Mononuclear cell (primary cell): ENCODE measurements around the gene GALNT18. TPM values are rescaled to one million over a fixed set of nuclear protein-coding genes. Genes with fewer than 3 reads are reported as not detected.

Source experiments
- H3K27me3 ChIP-seq: 2 replicates; pipeline ENCODE4 v1.6.0; 2011; ENCODE audit warnings: low read length, control low read depth; ENCODE audit not compliant: insufficient read depth
- H3K4me1 ChIP-seq: 2 replicates; pipeline ENCODE4 v1.5.1; 2011; ENCODE audit warnings: mild to moderate bottlenecking, low read length, control low read depth; ENCODE audit not compliant: insufficient read depth
- H3K4me3 ChIP-seq: 2 replicates; pipeline ENCODE4 v1.5.1; 2011; ENCODE audit warnings: mild to moderate bottlenecking, low read length, moderate library complexity
- H3K9me3 ChIP-seq: 2 replicates; pipeline ENCODE4 v1.5.1; 2011; ENCODE audit warnings: low read depth, mild to moderate bottlenecking, control low read depth, low read length
- total RNA-seq: library from RNA; depleted of rRNA; stranded (reverse); fragments of >200 nt; gene quantifications from one replicate; pipeline ENCODE4 v1.2.3, GENCODE V29; 2012

Gene GALNT18
- total RNA-seq, 1 donor = 0.21 TPM

DNA sequence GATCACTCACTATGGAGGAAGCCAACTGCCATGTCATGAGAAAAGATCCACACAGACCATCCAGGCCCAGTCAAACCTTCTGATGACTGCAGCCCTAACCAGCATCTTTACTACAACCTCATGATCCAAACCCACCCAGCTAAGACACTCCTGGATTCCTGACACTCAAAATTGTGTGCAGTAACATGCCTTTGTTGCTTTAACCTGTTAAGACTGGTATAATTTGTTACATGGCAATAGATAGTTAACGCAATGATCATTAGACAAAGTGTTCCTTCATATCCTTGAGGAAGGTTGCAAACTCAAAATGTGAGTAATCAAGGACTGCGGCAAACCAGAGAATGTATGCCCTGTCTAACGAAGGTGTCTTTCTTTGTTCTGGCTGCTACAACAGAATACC lies 221.7 kb downstream of the GALNT18 start:
- no peaks in the 10 kb centered on the region for H3K9me3 ChIP-seq
- H3K4me3 ChIP-seq = no peak overlapping the region
- no peaks in the 10 kb centered on the region for H3K4me1 ChIP-seq
- H3K27me3 ChIP-seq = peaks cover 3% of the 10 kb centered on the region

- no peaks in the 10 kb centered on the region for H3K4me1 ChIP-seq
- peaks cover 3% of the 10 kb centered on the region for H3K27me3 ChIP-seq
- no peaks in the 10 kb centered on the region for H3K9me3 ChIP-seq
- no peak overlapping the region for H3K4me3 ChIP-seq
Observed at GRCh38 chr11:11397781-11398180, 224.0 kb downstream of the GALNT18 start.

- H3K27me3 ChIP-seq = peaks cover 3% of the 10 kb centered on the region
- H3K9me3 ChIP-seq = no peaks in the 10 kb centered on the region
Observed at GRCh38 chr11:11397036-11397415, 224.8 kb downstream of the GALNT18 start.

GRCh38 chr11:11396301-11397035 lies 225.3 kb downstream of the GALNT18 start:
- Histone ChIP-seq H3K9me3 (no peaks in the 10 kb centered on the region), H3K4me3 (no peak overlapping the region), H3K4me1 (no peaks in the 10 kb centered on the region), H3K27me3 (peaks cover 3% of the 10 kb centered on the region)

More at GRCh38 chr11:11397036-11397415, 224.8 kb downstream of the GALNT18 start:
- Histone ChIP-seq H3K4me3 (no peak overlapping the region), H3K4me1 (no peaks in the 10 kb centered on the region)

DNA sequence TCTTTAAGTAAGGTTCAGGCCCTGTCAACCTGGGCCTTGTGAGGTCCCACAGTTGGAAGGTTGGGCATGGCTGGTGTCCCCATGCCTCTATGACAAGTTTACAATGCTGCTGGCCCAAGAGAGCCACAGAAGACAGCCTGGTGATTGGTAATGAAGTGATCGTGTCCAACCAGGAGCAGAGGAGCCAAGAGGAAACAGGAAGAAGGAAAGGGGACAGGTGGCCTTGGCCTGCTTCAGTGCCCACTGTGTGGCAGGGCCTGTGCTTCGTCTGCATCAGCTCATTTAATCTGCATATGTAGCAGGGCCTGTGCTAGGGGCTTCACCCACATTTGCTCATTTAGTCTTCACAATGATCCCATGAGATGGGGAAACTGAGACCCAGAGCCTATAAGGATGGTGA lies 226.7 kb downstream of the GALNT18 start:
- peaks cover 3% of the 10 kb centered on the region for H3K27me3 ChIP-seq
- no peaks in the 10 kb centered on the region for H3K9me3 ChIP-seq
- H3K4me3 ChIP-seq = no peak overlapping the region
- no peaks in the 10 kb centered on the region for H3K4me1 ChIP-seq

DNA sequence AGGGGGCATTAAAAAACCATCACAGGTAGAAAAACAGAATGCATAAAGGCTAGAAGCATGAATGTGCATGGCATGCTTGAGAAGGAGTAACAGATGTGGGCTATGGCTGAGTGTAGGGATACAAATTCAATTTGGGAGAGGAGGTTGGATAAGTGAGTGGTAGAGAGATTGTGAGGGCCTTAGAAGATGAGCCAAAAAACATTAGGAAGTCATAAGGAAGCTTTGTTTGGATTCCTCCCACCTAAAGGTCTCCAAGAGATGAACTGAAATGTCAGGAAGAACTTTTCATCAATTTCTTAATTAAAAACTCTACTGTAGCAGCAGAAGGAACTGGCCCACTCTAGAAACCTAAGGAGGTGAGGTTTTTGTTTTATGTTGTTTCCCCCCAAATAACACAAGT lies 227.6 kb downstream of the GALNT18 start:
- Histone ChIP-seq H3K4me1 (no peaks in the 10 kb centered on the region), H3K27me3 (peaks cover 3% of the 10 kb centered on the region), H3K9me3 (no peaks in the 10 kb centered on the region), H3K4me3 (no peak overlapping the region)

GRCh38 chr11:11391796-11392463 lies 229.9 kb downstream of the GALNT18 start:
- Histone ChIP-seq H3K4me3 (no peak overlapping the region), H3K9me3 (no peaks in the 10 kb centered on the region), H3K27me3 (no peaks in the 10 kb centered on the region), H3K4me1 (no peaks in the 10 kb centered on the region)

DNA sequence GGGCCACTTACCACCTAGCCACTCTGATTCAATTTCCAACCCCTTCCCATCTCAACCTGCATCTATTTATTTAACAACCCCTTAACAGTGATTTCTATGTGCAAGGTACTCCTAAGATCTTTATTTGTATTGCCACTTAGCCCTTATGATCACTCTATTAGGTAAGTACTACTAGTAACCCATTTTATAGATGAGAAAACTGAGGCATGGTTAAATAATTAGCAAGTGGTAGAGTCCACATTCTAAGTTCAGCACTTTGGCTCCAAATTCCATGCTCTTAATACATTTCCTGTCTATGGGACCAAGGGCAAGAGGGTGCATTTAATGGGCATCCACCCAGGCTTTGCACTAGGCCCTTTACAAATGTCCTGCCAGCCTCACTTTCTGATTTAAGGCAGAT lies 230.6 kb downstream of the GALNT18 start:
- Histone ChIP-seq H3K4me1 (no peaks in the 10 kb centered on the region), H3K4me3 (no peak overlapping the region), H3K9me3 (no peaks in the 10 kb centered on the region), H3K27me3 (no peaks in the 10 kb centered on the region)

DNA sequence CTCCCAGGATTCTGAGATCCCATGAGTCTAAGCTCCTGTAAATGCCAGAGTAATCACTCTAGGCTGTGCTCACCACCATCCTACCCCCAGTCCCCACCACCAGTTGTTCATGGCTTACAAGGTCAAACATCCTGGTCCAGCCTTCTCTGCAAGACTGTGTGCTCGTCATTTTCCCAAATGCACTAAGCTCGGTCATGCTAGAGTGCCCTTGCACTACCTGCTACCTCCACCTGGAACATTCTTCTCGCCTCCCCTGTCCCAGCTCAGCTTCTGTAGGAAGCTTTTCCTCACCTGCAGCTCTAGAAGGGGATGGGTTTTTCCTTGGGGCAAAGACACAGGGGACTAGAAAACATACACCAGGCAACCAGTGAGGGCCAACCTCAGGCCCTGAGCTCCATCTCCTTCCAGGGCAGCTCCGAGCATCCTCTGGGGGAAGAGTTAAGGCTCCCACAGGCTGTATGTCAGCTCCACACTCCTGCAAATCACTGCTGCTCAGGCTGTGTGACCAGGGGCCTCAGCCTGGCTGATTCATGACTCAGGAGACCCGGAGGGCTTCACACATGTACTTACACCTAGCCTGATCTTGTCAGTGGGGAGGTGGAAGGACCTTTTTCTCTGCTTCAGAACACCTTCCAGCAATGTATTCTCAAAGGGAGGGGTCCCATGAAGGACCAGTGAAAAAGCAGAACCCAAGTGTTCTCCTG lies 231.6 kb downstream of the GALNT18 start:
- H3K9me3 ChIP-seq = no peaks in the 10 kb centered on the region

DNA sequence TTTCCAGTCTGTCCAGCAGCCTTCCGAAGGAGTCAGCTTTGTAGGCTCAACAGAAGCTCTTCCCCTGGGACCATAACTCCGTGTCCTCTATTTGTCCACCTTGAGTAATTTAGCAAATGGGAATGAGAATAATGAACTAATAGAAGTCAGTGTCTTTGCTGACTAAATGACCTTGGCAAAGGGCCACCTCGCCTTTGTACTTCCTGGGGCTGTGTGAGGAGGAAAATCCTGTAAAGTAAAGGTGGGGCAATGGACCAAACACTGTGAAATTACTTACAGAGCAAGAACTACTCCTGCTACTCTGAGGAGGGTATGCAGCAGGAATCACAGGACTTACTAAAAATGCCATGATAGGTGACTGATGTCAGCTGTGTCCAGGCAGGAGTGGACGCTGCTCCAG lies 232.6 kb downstream of the GALNT18 start:
- Histone ChIP-seq H3K9me3 (no peaks in the 10 kb centered on the region), H3K4me3 (no peak overlapping the region), H3K27me3 (no peaks in the 10 kb centered on the region), H3K4me1 (no peaks in the 10 kb centered on the region)

More for the DNA sequence above, 231.6 kb downstream of the GALNT18 start:
- Histone ChIP-seq H3K27me3 (no peaks in the 10 kb centered on the region), H3K4me3 (no peak overlapping the region), H3K4me1 (no peaks in the 10 kb centered on the region)

DNA sequence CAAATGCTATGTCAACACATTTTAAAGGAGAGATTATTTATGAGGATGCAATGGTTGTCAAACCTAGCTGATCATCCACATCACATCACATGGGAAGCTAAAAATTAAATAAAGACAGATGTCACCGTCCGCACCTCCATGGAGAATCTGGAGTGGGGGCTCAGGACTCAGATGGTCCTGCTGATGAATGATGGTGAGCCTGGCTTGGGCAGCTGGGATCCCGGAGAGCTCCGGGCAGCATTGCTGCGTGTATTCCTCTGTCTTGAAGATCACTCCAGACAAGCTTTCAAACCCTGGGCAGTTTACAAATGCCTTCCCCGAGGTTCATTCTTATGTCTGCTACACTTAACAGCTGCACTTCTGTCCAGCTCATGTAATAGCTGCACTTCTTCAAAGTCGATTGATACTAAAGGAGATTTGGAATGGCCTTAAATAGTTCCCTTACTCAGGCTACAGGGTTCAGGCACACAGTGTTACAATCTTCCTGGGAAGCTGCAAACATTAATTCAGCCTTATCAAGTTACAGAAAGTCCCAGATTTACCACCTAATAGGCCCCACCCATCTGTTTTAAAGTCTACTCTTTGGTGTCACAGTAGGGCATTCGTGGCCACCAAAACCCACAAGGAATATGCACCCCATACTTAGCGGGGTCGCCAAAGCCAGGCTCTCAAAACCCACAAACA lies 234.0 kb downstream of the GALNT18 start:
- no peaks in the 10 kb centered on the region for H3K9me3 ChIP-seq
- H3K27me3 ChIP-seq = no peaks in the 10 kb centered on the region
- no peaks in the 10 kb centered on the region for H3K4me1 ChIP-seq
- no peak overlapping the region for H3K4me3 ChIP-seq

GRCh38 chr11:11387207-11387606 lies 234.6 kb downstream of the GALNT18 start:
- Histone ChIP-seq H3K4me3 (no peak overlapping the region), H3K27me3 (no peaks in the 10 kb centered on the region), H3K4me1 (no peaks in the 10 kb centered on the region), H3K9me3 (no peaks in the 10 kb centered on the region)

GRCh38 chr11:11384829-11385228 lies 237.0 kb downstream of the GALNT18 start:
- Histone ChIP-seq H3K9me3 (no peaks in the 10 kb centered on the region), H3K4me3 (no peak overlapping the region), H3K27me3 (no peaks in the 10 kb centered on the region), H3K4me1 (no peaks in the 10 kb centered on the region)

- H3K9me3 ChIP-seq = no peaks in the 10 kb centered on the region
- H3K4me3 ChIP-seq = no peak overlapping the region
- no peaks in the 10 kb centered on the region for H3K4me1 ChIP-seq
- H3K27me3 ChIP-seq = no peaks in the 10 kb centered on the region
Observed at GRCh38 chr11:11383995-11384394, 237.8 kb downstream of the GALNT18 start.
